OCI-LY7 (cell line): ENCODE results near the gene IFI27L1. TPM values are rescaled to one million over a fixed set of nuclear protein-coding genes. Genes with fewer than 3 reads are reported as not detected.

Experiments used
- BruUV-seq: library from RNA; stranded (reverse); fragments of 400-500 nt; replicated peaks from 2 replicates; lab custom pipeline; 2021; lab: Mats Ljungman, UMichigan
- CTCF ChIA-PET: fragments of 300-600 bp; sonication (Branson Sonifier 250); formaldehyde crosslinking; loops from one replicate; lab custom pipeline; 2022; ENCODE audit warnings: antibody characterized with exemption; ENCODE audit not compliant: unreplicated experiment; lab: Charles Lee
- POLR2A ChIA-PET: fragments of 300-600 bp; sonication (Branson Sonifier 250); formaldehyde crosslinking; loops from one replicate; lab custom pipeline; 2022; ENCODE audit warnings: antibody characterized with exemption; lab: Charles Lee
- DNase-seq: peaks from one replicate; pipeline ENCODE4 v3.0.0-alpha.2; 2015; ENCODE audit warnings: low spot score
- H2AFZ ChIP-seq: fragments of 200-600 bp; sonication (generic), shearing (Covaris generic); 2 replicates; pipeline ENCODE4 v1.6.1; 2014; ENCODE audit warnings: mild to moderate bottlenecking, antibody characterized with exemption, low read length, moderate library complexity
- H3K27ac ChIP-seq: fragments of 200-600 bp; sonication (generic); 2 replicates; pipeline ENCODE4 v1.5.1; 2014; ENCODE audit warnings: mixed run types, low read depth, mild to moderate bottlenecking, moderate library complexity, low read length, inconsistent platforms; ENCODE audit not compliant: poor library complexity, severe bottlenecking
- H3K36me3 ChIP-seq: fragments of 200-600 bp; sonication (generic); 2 replicates; pipeline ENCODE4 v1.6.1; 2014; ENCODE audit warnings: mild to moderate bottlenecking, antibody characterized with exemption, low read length, moderate library complexity, mixed read lengths; ENCODE audit not compliant: insufficient read depth
- H3K4me1 ChIP-seq: fragments of 200-600 bp; sonication (generic); 2 replicates; pipeline ENCODE4 v1.5.1; 2014; ENCODE audit warnings: mild to moderate bottlenecking, low read length; ENCODE audit not compliant: insufficient read depth, poor library complexity, severe bottlenecking
- H3K4me2 ChIP-seq: fragments of 200-600 bp; sonication (generic); 2 replicates; pipeline ENCODE4 v1.6.1; 2014; ENCODE audit warnings: mild to moderate bottlenecking, low read length
- H3K4me3 ChIP-seq: fragments of 200-600 bp; sonication (generic); 2 replicates; pipeline ENCODE4 v1.5.1; 2014; ENCODE audit warnings: mild to moderate bottlenecking, low read depth, low read length; ENCODE audit not compliant: poor library complexity, severe bottlenecking
- H3K79me2 ChIP-seq: fragments of 200-600 bp; sonication (generic); 2 replicates; pipeline ENCODE4 v1.6.1; 2016; ENCODE audit warnings: low read depth, mild to moderate bottlenecking, low read length, moderate library complexity, mixed read lengths; ENCODE audit not compliant: insufficient read depth
- H3K9me2 ChIP-seq: fragments of 200-600 bp; sonication (generic); 2 replicates; pipeline ENCODE4 v1.6.1; 2016; ENCODE audit warnings: mild to moderate bottlenecking, low read length, mixed read lengths; ENCODE audit not compliant: insufficient read depth
- H3K9me3 ChIP-seq: fragments of 200-600 bp; sonication (generic); 2 replicates; pipeline ENCODE4 v1.6.1; 2014; ENCODE audit warnings: mild to moderate bottlenecking, mixed run types, low read length, mixed read lengths
- H4K20me1 ChIP-seq: fragments of 200-600 bp; sonication (generic); 2 replicates; pipeline ENCODE4 v1.6.1; 2014; ENCODE audit warnings: mild to moderate bottlenecking, antibody characterized with exemption, low read length, moderate library complexity, mixed read lengths; ENCODE audit not compliant: insufficient read depth
- CTCF ChIP-seq: fragments of 200-600 bp; sonication (generic); conservative IDR thresholded peaks from 2 replicates; pipeline ENCODE4 v1.5.1; 2014; ENCODE audit warnings: mild to moderate bottlenecking, antibody characterized with exemption, low read length, moderate library complexity, mixed read lengths
- EZH2phosphoT487 ChIP-seq: fragments of 200-600 bp; sonication (generic); IDR thresholded peaks from 2 replicates; pipeline ENCODE4 v1.6.1; 2018; ENCODE audit warnings: low read depth, borderline replicate concordance, mild to moderate bottlenecking, mixed run types, antibody characterized with exemption, low read length, moderate library complexity, mixed read lengths
- intact Hi-C: fragments of 100-400 bp; cut with micrococcal nuclease; formaldehyde crosslinking; loops from one replicate; pipeline ENCODE4 v1.10.0; 2022; ENCODE audit not compliant: unreplicated experiment
- total RNA-seq, 2 experiments: library from RNA; depleted of rRNA in 1 of 2; stranded (reverse); fragments of >200 nt in 1 of 2; shearing (Covaris generic) in 1 of 2; gene quantifications; 2 replicates each; pipeline ENCODE4 v1.2.3, GENCODE V29; 2014 to 2022

The IFI27L1 gene
- total RNA-seq, 2 experiments from 2014 or later = 49.0 to 61.5 TPM

GRCh38 chr14:94037954-94038353 lies 43.2 kb upstream of the IFI27L1 start:
- Histone ChIP-seq H4K20me1 (no peaks in the 10 kb centered on the region), H3K4me2 (no peak overlapping the region), H3K36me3 (no peaks in the 10 kb centered on the region), H3K9me3 (no peaks in the 10 kb centered on the region), H2AFZ (no peak overlapping the region), H3K4me1 (no peaks in the 10 kb centered on the region), H3K27ac (no peak overlapping the region), H3K9me2 (no peaks in the 10 kb centered on the region), H3K79me2 (no peaks in the 10 kb centered on the region), H3K4me3 (no peak overlapping the region)
- TF ChIP-seq CTCF = no peak
- TF ChIP-seq EZH2phosphoT487 = no peak
- no TSS peak for BruUV-seq
- intact Hi-C loops = no loop called here
- CTCF ChIA-PET = no interaction called here
- POLR2A ChIA-PET = interaction anchor here (0.8 kb wide), 1 partner anchor 8 kb away, joined by 4 read pairs; no protein-coding TSS in a partner anchor
- no peak for DNase-seq

DNA sequence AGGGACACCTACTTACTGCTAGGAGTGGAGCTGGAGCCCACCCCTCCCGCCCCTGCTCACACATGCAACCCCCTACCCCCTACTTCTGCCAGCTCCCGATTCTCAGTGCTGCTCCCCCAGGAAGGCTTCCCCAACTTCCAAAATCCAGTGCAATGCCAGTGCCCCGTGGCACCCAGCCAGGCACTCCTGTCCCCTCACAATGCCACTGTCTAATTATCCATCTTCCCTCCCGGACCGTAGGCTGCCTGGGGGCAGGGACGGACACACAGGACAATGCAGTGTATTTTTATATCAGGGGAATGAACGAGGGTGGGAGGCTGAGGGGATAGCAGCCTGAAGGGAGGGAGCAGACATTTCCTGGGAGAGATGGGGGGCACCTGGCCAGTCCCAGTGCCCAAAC lies 42.6 kb upstream of the IFI27L1 start:
- H4K20me1 ChIP-seq = no peaks in the 10 kb centered on the region
- no peaks in the 10 kb centered on the region for H3K36me3 ChIP-seq
- intact Hi-C loops = no loop called here
- POLR2A ChIA-PET = interaction anchor here (0.6 kb wide), 1 partner anchor 52 kb away, joined by 3 read pairs; no protein-coding TSS in a partner anchor
- BruUV-seq = no TSS peak
- H2AFZ ChIP-seq = no peak overlapping the region
- no peaks in the 10 kb centered on the region for H3K9me3 ChIP-seq
- TF ChIP-seq EZH2phosphoT487 = no peak
- no peak for TF ChIP-seq CTCF
- H3K4me2 ChIP-seq = no peak overlapping the region
- H3K9me2 ChIP-seq = no peaks in the 10 kb centered on the region
- CTCF ChIA-PET = interaction anchor here (1.2 kb wide), 1 partner anchor 94 kb away, joined by 3 read pairs; no protein-coding TSS in a partner anchor
- H3K27ac ChIP-seq = no peak overlapping the region
- no peaks in the 10 kb centered on the region for H3K4me1 ChIP-seq
- DNase-seq = no peak
- H3K4me3 ChIP-seq = no peak overlapping the region
- H3K79me2 ChIP-seq = no peaks in the 10 kb centered on the region

DNA sequence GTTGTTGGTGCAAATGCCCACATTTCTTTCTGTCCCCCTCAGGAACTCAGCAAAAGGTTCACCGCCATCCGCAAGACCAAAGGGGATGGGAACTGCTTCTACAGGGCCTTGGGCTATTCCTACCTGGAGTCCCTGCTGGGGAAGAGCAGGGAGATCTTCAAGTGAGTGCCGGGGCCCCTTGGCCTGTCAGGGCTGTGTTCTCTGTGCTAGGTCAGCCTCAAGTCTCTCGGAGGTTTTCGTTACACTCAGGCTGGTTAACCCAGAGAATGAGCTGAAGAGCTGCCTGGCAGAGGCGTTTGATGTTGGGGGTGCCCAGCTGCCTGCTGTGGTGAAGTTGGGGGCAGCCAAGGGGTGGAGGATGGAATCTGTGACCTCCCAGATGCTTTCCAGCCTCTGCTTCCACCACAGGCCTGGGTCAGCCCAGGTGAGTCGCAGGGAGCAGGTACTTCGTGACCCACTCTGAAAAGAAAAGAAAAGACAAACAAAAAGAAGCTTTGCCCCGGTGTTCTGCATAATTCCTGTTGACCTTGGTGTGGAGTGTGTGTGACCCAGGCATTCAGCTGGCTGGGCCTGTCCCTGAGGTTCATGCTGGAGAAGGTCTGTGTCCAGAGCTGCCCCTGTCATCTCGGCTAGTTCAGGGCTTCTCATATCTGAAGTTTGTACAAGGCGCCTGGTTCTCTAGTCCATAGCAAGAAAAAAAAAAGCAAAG lies 42.0 kb upstream of the IFI27L1 start:
- Histone ChIP-seq H3K4me1 (no peaks in the 10 kb centered on the region), H2AFZ (no peak overlapping the region), H4K20me1 (no peaks in the 10 kb centered on the region), H3K9me2 (no peaks in the 10 kb centered on the region), H3K36me3 (no peaks in the 10 kb centered on the region), H3K4me3 (no peak overlapping the region), H3K4me2 (no peak overlapping the region), H3K27ac (no peak overlapping the region), H3K9me3 (no peaks in the 10 kb centered on the region), H3K79me2 (no peaks in the 10 kb centered on the region)
- no peak for DNase-seq
- ChIA-PET CTCF (interaction anchor here (0.5 to 1.2 kb wide), 2 partner anchors 93 to 103 kb away, joined by 3 read pairs; no protein-coding TSS in a partner anchor), POLR2A (interaction anchor here (0.6 to 0.8 kb wide), 2 partner anchors 52 to 89 kb away, joined by 3 read pairs; no protein-coding TSS in a partner anchor)
- no TSS peak for BruUV-seq
- intact Hi-C loops = no loop called here
- no peak for TF ChIP-seq CTCF
- TF ChIP-seq EZH2phosphoT487 = no peak
